ENCODE data around the gene FCN1.
"Not testable (repeated sequence)": the region's sequence is repeated elsewhere in the genome, so short reads cannot be mapped to it uniquely, and the experiment has no call there.

FCN1 gene

GRCh38 chr9:134917431-134918373 is at the start of gene FCN1:
FCN1 (minus strand) TSS chr9:134917912; CDS start chr9:134917871, 41 bp downstream.
- no peak for DNase-seq

- DNase-seq: no peak
Measured at GRCh38 chr9:134966697-134967546, 49.2 kb upstream of the FCN1 start.

DNA sequence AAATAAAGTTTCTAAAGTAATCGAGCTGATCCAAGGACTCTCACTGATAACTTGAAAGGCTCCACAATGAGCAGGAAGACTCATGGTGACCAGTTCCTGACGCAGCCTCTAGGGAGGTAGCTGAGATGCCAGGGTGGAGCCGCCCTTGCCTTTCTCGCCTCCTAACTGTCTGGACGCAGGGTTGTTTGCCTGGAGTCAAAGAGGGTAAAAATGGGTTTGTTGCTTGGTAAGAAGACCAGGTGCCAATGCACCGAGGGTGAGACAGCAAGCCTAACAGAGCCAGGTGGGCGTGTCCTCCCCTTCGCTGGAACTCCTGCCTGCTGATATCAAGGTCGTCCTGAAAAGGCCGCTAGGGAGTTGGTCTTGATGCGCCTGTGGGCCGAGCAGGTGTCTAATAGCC is 48.6 kb upstream of the FCN1 start:
- DNase-seq: no peak

GRCh38 chr9:134965851-134966250 is 48.1 kb upstream of the FCN1 start:
- DNase-seq: no peak

DNA sequence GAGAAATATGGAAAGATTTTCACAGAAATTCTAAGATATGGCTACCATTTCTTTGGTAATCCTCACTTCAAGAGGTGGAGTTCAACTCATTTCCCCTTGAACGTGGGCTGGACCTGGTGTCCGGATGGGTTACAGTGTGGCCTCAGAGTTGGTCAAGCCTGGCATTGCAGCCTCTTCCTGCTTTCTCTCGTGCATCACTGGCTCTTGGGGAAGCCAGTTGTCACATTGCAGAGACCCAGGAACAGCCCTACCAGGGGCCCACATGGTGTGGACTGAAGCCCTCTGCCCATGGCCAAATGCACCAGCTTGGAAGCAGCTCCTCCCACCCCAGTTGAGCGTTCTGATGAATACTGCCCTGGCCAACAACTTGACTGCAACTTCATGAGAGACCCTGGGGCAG is 47.7 kb upstream of the FCN1 start:
- no peak for DNase-seq

DNA sequence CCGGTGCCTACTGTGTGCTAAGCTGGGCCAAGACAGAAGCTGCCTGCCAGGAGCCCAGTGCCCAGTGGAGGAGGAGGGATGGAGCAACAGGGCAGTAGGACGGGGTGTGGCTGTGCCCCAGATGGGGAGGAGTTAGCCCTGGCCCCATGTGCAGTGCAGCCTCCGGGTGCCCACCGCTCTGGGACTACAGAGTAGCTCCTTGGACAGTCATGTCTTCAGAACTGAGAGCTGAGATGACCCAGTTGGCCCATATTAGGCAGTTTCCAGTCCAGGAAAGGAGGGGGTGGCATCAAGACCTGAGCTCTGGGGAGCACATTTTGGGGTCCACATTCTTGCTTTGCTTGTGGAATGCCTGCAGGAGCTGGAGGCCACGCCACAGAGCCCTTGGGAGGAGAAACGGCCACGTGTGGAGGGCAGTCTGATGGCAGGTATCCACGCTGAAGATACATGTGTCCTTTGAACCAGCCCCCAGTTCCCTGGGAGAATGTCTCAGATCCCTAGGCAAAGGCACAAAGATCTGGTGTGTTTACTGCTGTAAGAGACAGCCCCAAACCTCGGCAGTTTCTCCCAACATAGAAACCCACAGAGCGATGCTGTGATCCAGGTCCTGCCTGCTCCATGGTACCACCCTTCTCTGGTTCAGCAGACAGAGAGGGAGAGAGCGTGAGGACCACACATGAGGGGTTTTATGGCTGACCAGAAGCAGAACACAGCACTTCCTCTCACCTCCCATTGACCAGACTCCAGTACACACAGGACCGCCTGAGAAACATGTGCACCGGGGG is 46.8 kb upstream of the FCN1 start:
- DNase-seq: no peak

DNA sequence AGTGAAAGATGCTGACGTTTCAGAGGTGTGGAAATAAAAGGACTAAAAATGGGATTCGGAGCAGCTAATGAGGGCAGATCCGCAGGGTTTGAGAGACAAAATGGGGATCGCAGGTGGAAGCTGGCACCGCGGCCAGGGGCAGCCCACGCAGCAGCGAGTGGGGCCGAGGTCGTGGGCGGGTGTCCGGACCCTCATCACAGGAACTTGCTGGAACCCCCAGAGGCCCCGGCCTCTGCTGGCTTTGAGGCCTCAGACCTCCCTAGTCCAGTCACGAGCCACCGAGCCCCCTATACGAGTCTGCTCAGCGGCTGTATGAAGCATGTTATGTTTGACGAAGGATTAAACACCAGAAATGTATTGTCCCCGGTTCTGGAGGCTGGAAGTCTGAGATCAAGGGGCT is 45.8 kb upstream of the FCN1 start:
- DNase-seq: no peak

- DNase-seq: no peak
Measured at GRCh38 chr9:134962973-134963364, 45.3 kb upstream of the FCN1 start.

GRCh38 chr9:134962065-134962972 is 44.6 kb upstream of the FCN1 start:
- no peak for DNase-seq

DNA sequence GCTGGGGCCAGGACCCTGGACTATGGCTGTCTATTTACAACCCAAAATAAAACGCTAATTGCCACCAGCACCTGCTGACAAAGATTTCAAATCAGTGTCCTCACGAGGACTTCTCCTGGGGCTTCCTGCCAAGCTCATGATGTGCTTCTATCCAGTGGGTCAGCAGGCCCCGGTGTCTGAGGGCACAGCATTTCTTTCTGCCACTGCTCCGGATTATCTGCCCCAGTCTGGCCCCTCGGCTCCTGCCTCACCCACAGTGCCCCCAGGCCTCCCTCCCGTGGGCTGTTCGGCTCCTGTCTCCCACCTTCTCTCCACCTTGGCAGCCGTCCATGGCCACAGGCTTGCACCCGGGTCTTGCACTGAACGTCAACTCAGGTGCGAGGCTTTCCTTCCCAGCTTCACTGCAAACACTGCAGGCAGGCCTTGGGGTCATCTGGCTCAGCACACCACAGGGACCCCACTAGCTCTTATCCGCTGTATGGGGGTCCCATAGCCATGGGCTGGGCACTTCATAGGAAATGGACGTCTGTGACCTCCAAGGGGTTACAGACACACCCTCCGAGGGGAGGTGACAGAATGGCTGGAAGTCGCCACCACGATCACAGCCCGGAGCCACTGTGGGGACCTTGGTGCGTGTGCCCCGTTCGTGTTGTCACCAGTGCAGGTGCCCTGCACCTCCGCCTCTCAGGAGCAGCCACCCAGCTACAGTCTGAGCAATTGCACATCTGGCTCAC is 43.8 kb upstream of the FCN1 start:
- DNase-seq: no peak

- no peak for DNase-seq
Measured at GRCh38 chr9:134960701-134961181, 43.0 kb upstream of the FCN1 start.

DNA sequence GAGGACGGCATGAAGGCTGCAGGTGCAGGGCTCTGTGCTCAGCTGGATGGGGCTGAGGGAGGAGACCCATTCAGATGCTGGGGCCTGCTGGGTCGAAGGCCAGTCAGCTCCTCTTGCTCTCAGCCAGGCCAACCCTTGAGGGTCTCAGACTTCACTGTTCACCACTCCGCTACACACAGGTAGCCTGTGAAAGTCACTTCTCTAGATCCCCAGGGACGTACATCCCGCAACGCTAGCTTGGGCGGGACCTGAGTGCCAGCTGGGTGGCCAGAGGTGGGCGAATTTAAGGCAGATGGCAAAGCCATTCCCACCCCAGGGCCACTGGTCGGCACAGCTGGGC is 42.2 kb upstream of the FCN1 start:
- no peak for DNase-seq

- DNase-seq: no peak
Measured at GRCh38 chr9:134959126-134959970, 41.6 kb upstream of the FCN1 start.

- DNase-seq: no peak
Measured at GRCh38 chr9:134957945-134958227, 40.2 kb upstream of the FCN1 start.

DNA sequence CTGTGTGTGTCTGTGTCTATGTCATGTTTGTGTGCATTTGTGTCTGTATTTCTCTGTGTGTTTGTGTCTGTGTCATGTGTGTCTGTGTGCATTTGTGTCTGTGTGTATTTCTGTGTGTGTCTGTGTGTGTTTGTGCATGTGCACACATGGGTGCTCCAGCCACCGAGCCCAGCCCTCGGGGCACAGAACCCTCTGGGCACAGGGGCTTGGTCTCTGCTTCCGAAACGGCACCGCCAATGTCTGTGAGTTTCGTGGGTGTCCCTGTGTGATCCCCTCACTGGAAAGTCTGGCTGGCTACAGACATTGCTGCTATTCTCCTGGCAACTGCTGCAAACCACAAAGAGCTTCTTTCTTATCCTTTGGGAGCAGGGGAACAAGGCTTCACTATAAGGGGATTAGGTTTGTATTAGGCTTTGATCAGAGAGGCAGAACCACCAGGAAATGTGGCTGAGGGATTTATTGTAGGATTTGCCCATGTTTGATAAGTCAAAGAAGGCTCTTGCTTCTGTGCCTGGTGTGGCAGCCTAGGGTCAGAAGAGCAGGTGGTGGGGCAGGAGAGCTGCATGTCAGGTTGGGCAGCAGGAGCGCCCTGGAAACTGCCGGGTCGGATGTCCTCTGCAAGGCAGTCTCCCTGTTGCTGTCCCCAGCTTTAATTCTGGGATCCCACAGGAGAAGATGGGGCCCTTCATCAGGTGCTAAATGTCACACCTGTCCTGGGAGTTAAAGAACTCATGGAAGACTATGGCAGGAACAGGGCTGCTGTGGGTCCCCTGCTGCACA is 39.6 kb upstream of the FCN1 start:
- no peak for DNase-seq

DNA sequence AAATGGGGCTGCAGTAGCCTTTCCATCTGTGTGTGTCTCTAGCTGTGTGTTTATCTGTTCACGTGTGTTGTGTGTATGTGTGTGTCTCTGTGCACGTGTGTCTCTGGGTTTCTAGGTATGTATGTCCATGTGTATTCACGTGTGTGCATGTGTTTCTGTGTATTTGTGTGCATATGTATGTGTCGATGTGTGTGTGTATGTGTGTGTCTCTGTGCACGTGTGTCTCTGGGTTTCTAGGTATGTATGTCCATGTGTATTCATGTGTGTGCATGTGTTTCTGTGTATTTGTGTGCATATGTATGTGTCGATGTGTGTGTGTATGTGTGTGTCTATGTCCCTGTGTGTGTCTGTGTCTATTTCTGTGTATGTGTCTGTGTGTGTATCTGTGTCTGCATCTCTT is 38.7 kb upstream of the FCN1 start:
- not testable (repeated sequence) for DNase-seq

DNA sequence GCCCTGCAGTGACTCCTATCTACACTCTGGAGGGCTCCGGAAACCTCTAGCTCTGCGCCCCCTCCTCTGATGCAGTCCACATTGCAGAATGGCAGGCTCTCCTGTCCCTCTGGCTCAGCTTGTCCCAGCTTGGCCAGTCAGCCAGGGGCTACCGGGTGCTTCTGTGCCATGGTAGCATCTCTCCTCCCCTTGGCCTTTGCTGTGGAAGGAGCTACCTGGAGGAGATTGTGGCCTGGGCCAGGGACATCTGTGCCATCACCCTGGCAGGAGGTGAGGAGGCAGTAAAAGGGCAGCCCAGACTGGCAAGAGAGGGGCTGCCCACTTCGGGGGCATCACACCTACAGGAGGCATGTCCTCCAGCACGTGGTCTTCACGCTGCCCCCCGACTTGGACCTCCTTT is 38.1 kb upstream of the FCN1 start:
- no peak for DNase-seq

- DNase-seq: no peak
Measured at GRCh38 chr9:134955156-134955555, 37.4 kb upstream of the FCN1 start.

DNA sequence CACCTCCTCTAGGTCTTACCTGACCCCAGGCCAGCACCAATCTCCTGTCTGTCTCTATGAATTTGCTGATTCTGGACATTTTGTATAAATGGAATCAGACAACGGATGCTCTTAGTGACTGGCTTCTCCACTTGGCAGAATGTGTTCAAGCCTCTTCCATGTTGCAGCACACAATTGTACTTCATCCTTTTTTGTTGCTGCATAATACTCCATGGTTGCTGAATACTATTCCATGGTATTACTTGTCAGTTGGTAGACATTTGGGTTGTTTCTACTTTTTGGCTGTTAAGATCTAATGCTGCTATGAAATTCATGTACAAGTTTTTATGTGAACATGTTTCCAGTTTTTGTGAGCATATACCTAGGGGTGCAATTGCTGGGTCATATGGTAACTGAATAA is 34.3 kb upstream of the FCN1 start:
- no peak for DNase-seq

DNA sequence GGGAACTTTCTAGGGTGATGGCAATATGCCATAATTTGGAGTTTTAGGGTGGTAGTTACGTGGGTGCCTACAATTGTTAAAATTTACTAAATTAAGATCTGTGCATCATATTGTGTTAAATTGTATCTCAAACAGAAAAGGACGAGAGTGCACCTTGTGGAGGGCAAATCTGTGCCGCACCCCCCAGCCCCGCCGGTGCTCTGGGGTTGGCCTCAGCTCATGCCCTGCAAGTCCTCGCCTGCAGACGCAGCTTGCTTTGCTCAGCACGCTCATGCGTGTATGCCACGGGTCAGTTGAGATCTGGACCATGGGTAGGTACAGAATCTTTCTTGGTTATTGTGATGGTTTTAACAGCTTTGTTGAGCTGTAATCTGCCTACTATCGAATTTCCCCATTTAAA is 33.7 kb upstream of the FCN1 start:
- no peak for DNase-seq

Data from CD4-positive, alpha-beta T cell treated with Interleukin-21 for 1 hour (primary cell).